AG09319 (cell line): ENCODE data around the gene ODAPH.

ENCODE experiments used
- DNase-seq: peaks from one replicate; pipeline ENCODE4 v3.0.0-alpha.2; 2010; ENCODE audit warnings: low read depth; ENCODE audit errors: extremely low read depth
- CTCF ChIP-seq: IDR thresholded peaks from 2 replicates; pipeline ENCODE4 v1.5.1; 2011; ENCODE audit warnings: low read depth, mild to moderate bottlenecking, inconsistent platforms, low read length, moderate library complexity

Gene ODAPH

DNA sequence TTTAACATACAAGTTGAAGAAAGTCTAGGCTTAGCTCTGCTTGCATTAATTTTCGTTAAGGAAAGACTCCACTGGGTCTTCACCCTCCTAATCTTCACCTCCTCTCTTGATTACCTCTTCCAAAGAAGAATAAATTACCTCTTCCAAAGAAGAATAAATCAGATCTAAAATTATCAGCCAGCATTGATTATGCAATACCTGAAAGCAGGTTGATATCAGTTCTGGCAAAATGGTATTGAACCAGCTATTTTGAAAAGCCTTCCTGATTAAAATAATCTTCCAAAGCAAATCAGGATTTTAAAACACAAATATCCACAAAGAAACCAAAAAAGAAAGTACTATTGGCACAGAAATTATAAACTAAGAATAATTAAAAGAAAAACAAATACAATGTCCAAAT lies 37.5 kb downstream of the ODAPH start:
- no peak for DNase-seq
- no peak for TF ChIP-seq CTCF

DNA sequence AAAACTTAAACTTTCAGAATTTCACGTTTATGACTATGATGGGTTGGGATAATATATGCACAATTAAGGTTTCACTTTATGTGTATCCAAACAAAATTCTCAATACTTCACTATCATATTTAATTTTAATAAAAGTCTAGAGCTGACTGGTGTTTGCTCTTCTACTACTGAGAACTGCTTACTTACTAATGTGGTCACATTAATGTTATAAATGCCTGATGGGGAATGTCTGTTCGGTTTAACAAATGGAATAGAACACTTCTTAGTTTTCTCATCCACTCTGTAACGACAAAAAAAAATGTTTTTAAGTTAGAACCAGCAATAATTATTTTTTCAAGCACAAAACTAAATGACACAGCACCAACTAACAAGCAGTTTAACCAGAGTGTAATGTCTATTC lies 40.2 kb downstream of the ODAPH start:
- DNase-seq, result no peak
- no peak for TF ChIP-seq CTCF

DNA sequence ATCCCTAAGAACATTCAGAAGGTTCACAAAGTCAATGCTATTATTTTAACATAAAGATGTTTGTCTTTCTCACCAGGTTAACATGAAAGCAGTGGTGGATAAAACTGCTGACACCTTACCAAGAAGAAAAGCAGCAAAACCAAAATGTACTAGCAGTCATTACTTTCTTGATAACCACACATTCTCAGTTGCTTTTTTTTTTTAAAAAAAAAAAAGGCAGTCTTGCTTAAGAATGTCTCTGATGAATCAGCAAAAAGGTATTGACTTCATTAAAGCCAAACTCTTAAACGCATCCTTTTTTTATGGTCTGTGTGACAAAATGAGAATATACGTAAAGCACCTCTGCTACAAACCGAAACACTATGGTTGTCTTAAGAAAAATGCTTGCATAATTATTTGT lies 42.5 kb downstream of the ODAPH start:
- no peak for DNase-seq
- no peak for TF ChIP-seq CTCF

DNA sequence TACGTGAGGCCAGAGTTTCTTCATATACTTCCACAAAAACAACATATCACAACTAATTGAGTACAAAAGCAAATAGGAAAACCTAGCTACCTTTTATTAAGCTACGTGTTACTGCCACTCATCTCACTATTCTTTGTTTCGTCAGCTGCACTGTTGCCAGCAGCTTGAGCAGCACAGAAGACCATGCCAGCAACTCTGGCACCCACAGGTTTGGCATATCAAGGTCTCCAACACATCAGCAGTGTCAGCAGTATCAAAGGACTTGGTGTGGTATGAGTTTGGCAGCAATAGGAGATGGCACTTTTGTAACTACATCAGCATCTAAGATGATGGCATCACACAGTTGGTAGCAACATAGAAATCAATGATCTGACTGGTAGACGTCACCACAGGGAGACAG lies 43.8 kb downstream of the ODAPH start:
- TF ChIP-seq CTCF, result no peak
- no peak for DNase-seq

- no peak for TF ChIP-seq CTCF
- no peak for DNase-seq
Measured at GRCh38 chr4:75605928-75606327, 50.1 kb downstream of the ODAPH start.

DNA sequence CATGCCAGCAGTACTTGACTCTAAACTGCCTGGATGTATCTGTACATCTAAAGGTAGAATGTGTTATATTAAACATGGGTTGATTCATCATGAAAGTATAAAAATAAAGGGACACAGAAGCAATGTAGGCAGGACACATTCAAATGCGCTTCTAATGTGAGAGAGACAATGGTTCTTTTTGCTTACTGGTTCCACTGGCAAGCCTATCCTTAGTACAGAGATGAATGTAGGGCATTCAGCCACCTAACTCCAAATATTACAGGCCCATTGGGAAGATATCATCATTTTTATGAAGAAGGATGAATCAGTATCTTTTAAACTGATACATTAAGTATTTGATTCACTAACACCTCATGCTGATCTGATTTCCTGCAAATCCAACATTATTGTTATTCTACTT lies 56.4 kb downstream of the ODAPH start:
- TF ChIP-seq CTCF, result no peak
- DNase-seq, result no peak
